ENCODE data around the gene PDE4D.
"Not testable (repeated sequence)": the region's sequence is repeated elsewhere in the genome, so short reads cannot be mapped to it uniquely, and the experiment has no call there.

The PDE4D gene

DNA sequence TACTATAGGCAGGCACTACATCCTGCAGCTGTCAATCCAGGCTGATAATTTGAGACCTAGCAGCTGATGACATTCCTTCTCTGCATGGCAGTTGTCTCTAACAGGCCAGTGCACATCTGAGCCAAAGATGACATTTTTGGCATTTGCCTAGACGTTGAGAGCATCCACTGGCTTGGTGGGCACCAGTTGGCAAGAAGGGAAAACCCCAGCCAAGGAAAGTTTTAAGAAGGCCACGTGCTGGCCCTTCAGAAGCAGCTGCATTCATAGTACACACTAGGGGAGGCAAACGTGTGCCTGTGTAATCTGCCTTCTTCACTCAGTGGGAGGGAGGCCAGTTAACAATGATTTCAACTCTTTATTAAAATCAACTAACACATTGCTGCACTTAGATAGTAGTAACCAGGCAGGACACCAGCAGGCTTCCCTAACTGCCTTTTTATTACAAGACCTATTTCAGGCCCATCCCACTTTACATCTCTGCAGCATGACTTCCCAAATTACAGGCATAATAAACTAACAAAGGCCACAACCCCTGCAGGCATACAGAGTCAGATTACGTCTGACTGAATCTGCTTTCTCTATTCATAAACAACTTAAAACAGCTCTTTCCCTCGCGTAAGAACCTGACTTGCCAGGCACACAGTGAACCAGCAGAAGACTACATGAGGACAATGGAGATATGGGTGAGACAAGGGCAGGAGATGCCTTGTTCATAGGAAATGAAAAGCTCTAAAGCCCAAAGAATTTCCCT, 576.3 kb downstream of the PDE4D start:
- FAIRE-seq: no peak

DNA sequence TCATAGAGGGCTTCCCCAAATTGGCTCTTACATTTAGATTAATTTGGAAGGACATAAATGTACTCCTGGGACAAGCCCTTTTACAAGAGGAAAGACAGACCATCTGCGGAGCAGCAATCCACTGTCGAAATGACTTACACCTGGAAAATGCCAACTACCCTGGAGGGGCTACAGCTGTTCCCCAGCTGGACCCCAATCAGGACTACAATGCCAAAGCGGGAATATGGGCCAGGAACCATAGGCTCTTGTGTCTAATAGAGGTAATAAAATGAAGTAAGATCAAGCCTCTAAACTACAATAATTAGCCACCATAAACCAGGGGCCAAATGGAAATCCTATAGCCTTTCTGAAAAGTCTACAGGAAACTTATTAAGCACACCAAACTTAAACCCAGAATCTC, 581.3 kb downstream of the PDE4D start:
- FAIRE-seq: no peak

DNA sequence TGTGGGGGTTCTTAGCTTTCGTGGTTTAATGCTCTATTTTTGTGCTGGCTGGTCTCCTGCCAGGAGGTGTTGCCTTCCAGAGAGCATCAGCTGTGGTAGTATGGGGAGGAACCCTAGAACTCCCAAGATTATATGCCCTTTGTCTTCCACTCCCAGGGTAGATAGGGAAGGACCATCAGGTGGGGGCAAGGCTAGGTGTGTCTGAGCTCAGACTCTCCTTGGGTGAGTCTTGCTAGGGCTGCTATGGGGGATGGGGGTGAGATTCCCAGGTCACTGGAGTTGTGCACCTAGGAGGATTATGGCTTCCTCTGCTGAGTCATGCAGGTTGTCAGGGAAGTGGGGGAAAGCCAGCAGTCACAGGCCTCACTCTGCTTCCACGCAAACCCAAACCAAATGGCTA, 584.8 kb downstream of the PDE4D start:
- not testable (repeated sequence) for FAIRE-seq

DNA sequence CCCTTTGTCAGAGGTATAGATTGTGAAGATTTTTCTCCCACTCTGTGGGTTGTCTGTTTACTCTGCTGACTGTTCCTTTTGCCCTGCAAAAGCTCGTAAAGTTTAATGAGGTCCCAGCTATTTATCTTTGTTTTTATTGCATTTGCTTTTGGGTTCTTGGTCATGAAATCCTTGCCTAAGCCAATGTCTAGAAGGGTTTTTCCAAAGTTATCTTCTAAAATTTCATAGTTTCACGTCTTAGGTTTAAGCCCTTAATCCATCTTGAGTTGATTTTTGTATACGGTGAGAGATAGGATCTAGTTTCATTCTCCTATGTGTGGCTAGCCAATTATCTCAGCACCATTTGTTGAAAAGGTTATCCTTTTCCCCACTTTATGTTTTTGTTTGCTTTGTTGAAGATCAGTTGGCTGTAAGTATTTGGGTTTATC, 590.2 kb downstream of the PDE4D start:
- FAIRE-seq: not testable (repeated sequence)

DNA sequence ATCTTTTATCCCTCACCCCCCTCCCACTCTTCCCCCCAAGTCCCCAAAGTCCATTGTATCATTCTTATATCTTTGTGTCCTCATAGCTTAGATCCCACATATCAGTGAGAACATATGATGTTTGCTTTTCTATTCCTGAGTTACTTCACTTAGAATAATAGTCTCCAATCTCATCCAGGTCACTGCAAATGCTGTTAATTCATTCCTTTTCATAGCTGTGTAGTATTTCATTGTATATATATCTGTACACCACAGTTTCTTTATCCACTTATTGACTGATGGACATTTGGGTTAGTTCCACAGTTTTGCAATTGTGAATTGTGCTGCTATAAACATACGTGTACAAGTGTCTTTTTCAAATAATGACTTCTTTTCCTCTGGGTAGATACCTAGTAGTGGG, 591.0 kb downstream of the PDE4D start:
- FAIRE-seq: not testable (repeated sequence)

DNA sequence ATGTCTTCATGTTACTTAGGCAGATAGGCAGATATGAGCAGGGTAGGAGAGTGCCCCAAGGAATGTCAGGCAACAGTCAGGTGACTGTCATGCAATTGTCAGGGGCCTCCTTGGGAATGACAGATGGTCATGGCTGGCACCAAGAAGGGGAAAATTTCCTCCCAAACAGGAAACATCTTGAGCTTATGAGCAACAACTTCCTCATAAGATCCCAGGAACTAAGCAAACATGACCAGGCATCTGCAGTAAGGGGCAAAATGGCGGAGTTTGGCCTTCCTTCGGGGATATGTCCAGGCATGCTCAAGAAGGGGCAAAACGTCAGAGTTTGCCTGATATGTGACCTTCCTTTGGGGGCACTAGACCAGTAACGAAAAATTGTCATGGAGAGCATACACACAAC, 591.8 kb downstream of the PDE4D start:
- no peak for FAIRE-seq

DNA sequence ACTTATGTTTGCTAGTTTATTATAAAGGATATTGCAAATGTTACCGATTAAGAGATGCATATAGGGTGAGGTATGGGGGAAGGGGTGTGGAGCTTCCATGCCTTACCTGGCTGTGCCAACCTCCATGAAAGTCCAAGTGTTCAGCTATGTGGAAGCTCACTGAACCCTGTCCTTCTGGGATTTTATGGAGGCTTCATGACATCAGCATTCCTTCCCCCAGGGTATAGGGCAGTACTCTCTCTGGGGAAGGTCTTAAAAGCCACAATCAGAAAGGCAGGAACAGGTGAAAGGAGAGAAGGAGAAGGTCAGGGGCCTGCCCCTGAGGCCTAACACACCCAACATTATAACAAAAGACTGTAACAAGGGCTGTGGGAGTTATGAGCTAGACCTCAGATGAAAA, 592.6 kb downstream of the PDE4D start:
- FAIRE-seq: no peak

DNA sequence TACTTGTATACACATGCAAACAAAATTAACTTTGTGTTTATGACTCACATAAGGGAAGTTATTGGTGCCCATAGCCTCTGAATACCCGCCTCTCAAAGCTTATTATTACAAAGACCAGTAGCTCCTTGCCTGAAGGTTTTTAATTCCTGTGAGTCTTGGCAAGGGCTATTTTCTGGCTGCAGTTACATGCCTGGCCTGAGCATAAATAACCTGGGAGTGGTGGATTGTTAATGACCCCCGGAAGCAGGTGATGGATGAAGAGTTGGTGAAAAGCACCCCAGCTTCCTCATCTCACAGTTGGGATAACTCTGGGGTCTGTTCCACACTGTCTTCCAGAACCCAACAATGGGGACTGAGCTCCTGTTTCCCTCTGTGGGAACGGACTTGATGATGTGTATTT, 594.5 kb downstream of the PDE4D start:
- FAIRE-seq: no peak

DNA sequence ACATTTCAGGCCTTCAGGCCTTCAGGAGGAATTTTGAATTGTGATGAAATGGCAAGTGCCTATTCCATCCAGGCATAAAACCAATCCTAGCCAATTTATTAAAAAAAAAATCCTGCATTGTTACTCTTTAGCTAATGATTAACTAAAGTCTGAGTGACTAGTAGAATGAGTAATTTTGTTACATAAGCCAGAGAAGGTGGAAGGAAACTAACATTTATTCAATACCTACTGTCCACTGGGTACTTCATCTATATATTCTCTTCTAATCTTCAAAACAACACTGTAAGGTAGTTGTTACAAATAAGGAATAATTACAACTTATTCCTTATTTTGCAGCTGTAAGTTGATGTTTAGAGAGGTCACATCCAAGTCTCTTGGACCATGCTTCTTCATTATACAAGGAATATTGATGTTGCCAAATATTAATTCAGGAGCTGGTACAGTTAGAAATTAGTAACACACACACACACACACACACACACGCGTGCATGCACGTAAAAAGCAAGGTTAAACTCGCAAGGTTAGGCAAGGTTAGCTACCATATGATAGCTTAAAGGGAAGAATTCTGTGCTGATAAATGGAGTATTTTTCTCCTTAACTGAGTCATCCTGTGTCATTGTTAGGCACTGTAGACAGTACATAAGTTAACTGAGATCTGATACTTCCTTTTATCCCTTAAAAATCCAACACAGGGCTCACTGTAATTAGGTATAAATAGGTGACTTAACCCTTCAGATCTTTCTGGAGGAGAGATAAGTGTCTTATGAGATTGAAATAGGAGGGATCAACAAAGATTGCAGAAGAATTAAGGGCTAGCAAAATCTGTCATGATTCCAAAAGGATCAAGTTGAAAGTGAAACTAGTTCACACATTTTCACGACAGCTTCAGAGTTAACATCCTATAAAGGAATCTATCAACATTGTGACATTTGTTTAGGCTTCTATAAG, 596.9 kb downstream of the PDE4D start:
- no peak for FAIRE-seq

DNA sequence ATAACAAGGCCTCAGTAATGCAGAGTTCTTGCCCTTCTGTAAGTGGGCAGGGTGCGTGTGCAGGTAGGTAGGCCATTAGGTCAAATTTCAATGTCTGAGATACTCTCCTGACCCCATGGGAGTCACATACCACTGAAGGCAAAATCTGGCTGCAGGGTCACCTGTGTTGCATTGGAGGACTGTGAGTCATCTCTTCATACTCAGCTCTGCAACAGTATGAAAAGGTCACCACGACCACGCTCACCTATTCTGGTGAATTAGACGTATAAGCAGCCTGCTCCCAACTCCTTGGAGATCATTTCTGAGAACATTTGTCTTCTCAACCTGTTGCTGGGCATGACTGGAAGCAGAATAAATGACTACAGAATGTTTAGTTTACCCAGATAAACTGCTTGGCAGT, 599.8 kb downstream of the PDE4D start:
- FAIRE-seq: no peak

DNA sequence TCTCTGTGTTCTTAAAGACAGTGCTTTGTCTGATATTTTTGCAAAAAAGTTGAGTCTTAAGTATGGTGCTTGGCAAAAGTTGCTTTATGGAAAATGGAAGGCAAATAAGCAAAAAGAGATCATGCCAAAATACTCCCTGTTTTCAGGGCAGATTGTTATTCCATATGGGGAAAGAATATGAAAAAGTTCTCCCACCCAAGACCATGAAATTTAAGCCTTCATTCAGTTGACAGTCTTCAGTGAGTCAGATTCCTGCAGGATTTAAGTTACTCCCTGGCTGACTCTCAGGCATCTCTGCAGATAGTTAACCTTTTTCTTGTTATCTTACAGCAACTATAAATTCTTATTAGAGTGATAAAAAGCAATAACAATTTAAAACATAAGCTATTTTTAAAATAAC, 601.6 kb downstream of the PDE4D start:
- FAIRE-seq: no peak

DNA sequence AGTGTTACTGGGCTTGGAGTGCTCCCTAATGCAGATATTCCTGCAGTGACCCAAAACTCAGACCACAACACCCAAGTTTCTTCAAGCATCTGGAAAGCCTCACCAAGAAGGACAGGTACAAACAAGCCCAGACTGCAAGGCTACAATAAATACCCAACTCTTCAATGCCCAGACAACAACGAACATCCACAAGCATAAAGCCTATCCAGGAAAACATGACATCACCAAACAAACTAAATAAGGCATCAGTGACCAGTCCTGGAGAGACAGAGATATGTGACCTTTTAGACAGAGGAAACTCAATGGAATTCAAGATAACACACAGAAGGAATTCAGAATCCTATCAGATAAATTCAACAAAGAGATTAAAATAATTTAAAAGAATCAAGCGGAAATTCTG, 605.6 kb downstream of the PDE4D start:
- FAIRE-seq: no peak

DNA sequence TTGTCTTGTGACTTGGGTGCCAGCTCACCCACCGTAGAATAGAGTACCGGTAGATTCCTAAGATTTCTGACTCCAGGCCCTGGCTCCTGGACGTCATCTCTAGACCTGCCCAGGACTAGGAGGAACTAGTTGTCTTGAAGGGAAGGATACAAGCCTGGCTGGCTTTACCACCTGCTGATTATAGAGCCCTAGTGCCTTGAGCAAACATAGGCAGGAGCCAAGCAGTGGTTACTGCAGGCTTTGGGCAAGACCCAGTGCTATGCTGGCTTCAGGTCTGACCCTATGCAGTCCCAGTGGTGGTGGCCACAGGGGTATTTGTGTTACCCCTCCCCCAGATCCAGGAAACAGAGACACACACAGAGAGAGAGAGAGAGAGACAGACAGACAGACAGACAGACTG, 606.2 kb downstream of the PDE4D start:
- FAIRE-seq: no peak

DNA sequence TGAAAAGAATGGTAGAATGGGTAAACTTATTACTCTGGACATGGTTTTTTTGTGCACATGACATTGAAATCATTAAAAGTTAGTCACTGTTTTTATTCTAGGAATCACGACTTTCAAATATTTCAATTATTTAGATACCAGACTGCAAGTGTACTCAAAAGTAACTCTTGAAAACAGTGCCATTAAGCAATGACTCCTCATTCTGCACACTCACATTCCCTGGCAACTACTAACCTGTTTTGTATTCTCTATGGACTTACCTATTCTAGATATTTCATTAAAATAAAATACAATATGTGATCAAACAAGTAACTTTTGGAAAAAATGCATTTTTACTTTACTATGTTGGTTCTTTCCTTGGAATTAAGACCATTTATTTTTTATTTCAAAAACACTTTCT, 607.0 kb downstream of the PDE4D start:
- FAIRE-seq: no peak

DNA sequence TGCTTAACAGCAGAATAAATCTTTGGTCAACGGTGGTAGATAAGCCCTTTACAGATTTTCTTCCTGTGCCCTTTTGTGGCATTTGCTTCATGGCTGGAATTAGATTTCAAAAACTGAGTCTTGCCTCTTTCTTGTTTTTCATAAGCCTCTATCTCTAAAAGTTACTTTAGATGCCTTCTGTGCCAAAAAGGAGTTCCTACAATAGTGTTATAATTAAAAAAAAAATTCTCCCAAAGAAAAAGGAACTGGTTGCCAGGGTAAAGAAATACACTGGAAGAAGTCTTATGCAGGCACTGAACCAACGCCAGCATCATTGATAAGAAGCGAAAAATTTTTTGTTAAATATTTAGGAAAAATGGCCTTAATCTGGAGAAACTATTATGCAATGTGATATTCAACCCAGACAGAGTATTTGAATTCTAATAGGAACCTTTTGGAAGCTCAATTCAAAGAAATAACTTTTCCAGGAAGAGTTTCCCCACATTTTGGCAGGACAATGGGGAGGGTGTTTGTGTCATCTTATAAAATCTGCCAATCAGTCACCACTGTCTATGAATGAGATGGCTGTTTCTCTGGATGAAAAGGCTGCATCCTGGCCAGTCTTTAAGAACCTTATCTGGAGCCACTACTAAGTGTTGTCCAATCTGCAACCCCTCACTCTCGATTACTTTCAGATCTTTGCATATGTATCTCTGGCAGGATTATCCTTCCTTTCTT, 608.1 kb downstream of the PDE4D start:
- FAIRE-seq: no peak

DNA sequence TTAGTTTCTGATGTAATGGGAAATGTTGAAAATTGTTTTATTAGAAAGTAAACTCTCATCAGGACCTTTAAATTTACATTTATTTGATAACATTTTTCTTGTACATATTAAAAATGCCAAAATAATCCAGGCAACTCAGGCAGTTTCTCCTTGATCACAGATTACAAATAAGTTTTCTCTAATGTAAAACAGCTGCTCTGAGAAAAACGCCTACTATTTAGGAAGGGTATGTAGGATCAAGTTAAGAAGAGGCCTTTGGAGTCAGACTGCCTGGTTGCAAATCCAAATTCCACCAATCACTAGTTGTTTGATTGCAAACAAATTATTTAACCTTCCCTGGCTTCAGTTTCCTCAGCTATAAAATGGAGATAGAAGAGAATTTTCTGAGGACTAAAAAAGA, 610.8 kb downstream of the PDE4D start:
- no peak for FAIRE-seq

DNA sequence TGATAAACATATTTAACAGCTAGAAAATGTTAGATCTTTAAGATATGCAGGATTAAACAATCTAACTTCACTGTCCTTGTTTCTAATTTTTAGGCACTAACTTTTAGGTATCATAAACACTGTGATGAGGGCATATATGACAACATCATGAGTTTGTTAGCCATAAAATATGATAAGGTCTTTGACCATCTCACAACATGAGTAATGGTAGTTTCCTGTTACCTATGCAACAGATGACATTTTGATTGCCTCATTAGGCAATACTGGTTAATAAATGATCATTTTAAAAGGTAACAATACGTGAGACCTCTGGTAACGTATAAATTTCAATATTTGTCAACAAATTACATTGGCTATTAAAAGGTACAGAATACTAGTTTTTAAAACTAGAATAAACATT, 613.5 kb downstream of the PDE4D start:
- no peak for FAIRE-seq

DNA sequence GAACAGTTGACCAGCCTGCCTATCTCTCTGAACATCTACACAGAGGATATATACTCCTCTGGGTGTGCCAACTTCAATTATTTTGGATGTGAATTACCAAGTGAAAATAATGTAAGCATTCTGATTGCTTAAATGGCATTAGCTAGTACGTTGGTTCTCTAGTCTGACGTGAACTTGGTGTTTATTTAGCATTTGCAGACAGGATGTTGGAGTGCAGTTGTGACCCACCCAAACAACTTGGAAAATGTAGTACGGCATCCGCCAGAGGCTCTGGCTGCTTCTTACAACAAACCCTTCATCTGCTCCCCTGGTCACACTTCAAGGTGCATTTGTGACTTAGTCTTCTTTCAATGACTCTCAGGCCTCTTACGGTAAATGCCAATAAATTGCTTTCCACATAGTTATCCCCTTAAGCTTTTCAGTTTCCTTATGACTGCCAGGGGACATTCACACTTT, 616.6 kb downstream of the PDE4D start:
- FAIRE-seq: no peak

DNA sequence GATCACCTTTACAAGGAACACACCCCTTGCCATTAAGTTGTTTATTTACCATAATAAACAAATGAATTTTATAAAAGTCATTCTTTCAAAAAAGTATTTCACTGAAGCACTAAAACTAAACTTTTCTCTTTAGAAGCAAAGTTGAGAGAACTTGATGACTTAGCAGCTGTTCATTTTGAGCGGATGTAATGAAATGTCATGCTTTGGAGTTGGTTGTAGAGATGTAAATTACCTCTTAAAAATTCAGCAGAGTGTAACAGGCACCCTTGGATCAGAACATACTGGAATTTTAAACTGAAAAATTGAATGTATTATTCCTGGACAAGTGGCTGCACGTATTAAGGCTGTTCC, 617.2 kb downstream of the PDE4D start:
- FAIRE-seq: no peak

DNA sequence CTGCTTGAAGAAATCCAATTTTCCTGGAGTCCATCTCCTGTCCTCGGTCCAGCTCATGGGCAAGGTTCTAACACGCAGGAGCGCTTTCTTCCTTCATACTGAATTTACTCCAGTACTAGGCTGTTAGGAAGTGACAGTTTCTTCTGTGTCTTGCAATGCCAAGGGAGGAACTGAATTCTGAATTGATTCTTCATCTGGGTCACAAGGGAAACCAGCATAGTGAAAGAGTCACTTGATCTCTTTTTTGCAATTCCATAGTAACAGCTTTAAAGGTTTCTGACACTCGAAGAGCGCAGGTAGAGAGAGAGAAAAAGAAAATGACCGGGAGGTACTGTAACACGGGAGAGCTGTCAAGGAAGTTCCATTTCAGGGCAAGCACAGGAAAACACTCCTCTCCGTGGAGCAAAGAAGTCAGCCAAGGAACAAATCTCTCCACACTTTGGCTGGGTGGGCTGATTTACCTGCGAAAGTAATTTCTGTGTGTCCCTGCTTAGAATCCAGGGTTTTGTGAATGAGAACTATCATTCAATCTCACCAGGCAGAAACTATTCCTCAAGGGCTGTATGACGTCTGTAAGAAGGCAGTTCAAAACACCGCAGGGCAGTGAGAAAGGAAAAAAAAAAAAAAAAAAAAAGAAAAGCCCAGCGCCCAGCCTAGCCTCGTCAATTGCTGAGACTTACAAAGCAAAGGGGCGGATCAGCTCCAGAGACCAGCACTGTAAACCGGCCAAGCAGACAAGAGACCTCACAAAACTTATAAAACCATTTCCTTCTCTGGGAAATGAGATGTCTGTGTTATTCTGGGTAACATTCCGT, 617.8 kb downstream of the PDE4D start:
- FAIRE-seq: no peak

DNA sequence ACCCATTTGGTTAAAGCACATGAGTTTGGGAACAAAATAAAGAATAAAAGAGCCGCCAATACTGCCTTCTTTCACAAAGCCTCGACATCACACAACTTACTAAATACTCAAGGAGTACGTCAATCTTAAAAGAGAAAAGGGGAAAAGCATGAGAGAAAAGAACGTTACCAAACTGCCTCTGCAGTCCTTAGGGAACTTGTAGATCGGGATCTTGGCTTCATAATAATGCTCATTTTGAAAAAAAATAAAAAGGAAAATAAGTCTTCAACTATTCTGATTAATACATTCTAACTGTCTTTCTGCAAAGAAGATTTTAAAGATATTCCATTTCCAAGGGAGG, 618.4 kb downstream of the PDE4D start:
- FAIRE-seq: no peak

DNA sequence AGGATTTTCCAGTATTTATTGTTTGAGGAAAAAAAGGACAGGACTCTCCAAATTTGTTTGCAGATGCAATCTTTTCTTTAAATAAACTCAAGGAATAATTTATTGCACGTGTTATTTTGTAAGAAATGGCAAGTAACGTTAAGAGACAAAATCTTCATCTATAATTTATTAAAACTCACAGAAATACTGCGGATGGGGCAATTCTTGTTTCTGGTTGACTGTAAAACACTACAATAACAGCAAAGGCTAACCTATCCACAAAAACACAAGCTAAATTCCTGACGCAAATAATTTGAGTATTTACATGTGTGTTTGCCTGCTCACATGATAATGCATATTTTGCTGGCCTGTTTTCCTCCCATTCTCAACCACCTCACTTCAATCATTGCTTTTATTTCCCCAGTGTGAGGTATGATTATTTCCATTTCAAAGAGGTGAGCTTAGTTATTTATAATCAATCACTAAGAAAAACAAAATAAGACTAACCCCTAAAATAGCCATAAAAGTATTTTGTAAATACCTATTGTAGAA, 619.4 kb downstream of the PDE4D start:
- FAIRE-seq: no peak
